Memory B cell (primary cell): ENCODE data around the gene CEP162.
"Not testable (repeated sequence)": the region's sequence is repeated elsewhere in the genome, so short reads cannot be mapped to it uniquely, and the experiment has no call there.

Experiments used
- ATAC-seq: fragments of 150-1000 bp; cut with Tn5 transposase; 2 replicates; pipeline ENCODE4 v1.10.0; 2021; ENCODE audit warnings: low read depth, mild to moderate bottlenecking, moderate library complexity
- DNase-seq, 2 donors: peaks; one replicate each; pipeline ENCODE4 v3.0.0; 2022; ENCODE audit warnings: low spot score in 2 of 2
- H3K27ac Mint-ChIP-seq: one replicate; pipeline ENCODE4 v1.8.0; 2022; ENCODE audit warnings: mild to moderate bottlenecking, moderate library complexity, mixed read lengths
- H3K27me3 Mint-ChIP-seq: one replicate; pipeline ENCODE4 v1.8.0; 2022; ENCODE audit warnings: mixed read lengths
- H3K36me3 Mint-ChIP-seq: one replicate; pipeline ENCODE4 v1.8.0; 2022; ENCODE audit warnings: mild to moderate bottlenecking, mixed read lengths
- H3K4me1 Mint-ChIP-seq: one replicate; pipeline ENCODE4 v1.8.0; 2022; ENCODE audit warnings: mixed read lengths
- H3K4me3 Mint-ChIP-seq: one replicate; pipeline ENCODE4 v1.8.0; 2022; ENCODE audit warnings: mild to moderate bottlenecking, moderate library complexity, mixed read lengths
- H3K9me3 Mint-ChIP-seq: one replicate; pipeline ENCODE4 v1.8.0; 2022; ENCODE audit warnings: mixed read lengths

The CEP162 gene

GRCh38 chr6:84255641-84256040, 28.2 kb upstream of the CEP162 start:
- ATAC-seq (no peak), DNase-seq (no peak)
- H3K27me3 Mint-ChIP-seq: peaks cover 6% of the 10 kb centered on the region
- H3K36me3 Mint-ChIP-seq: no peaks in the 10 kb centered on the region
- H3K4me3 Mint-ChIP-seq: no peak overlapping the region
- H3K9me3 Mint-ChIP-seq: no peaks in the 10 kb centered on the region
- no peak overlapping the region for H3K27ac Mint-ChIP-seq
- no peaks in the 10 kb centered on the region for H3K4me1 Mint-ChIP-seq

DNA sequence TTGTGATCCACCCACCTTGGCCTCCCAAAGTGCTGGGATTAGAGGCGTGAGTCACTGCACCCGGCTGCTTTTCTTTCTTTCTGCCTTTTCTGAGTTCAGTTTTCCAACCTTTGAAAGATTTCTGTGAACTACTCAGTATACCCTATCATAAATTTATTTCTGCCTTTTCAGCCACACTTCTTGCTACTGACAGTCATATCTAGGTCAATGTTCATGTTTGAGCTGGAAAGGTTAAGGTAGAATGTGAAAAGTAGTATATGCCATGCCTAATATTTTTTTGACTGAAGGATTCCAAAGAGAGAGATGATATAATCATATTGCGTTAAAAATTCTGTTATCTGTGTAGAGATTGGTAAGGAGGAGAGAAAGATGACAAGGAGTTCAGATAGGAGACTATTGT, 25.9 kb upstream of the CEP162 start:
- Mint-ChIP-seq H3K9me3 (no peaks in the 10 kb centered on the region), H3K36me3 (no peaks in the 10 kb centered on the region), H3K4me3 (no peak overlapping the region), H3K4me1 (peaks cover 2% of the 10 kb centered on the region), H3K27me3 (peaks cover 6% of the 10 kb centered on the region), H3K27ac (no peak overlapping the region)
- DNase-seq: no peak
- ATAC-seq: no peak

- peaks cover 2% of the 10 kb centered on the region for H3K4me1 Mint-ChIP-seq
- H3K36me3 Mint-ChIP-seq: no peaks in the 10 kb centered on the region
- no peak overlapping the region for H3K4me3 Mint-ChIP-seq
Measured at GRCh38 chr6:84251891-84252539, 24.6 kb upstream of the CEP162 start.

GRCh38 chr6:84249724-84250123, 22.3 kb upstream of the CEP162 start:
- Mint-ChIP-seq H3K36me3 (no peaks in the 10 kb centered on the region), H3K9me3 (no peaks in the 10 kb centered on the region), H3K4me1 (peaks cover 2% of the 10 kb centered on the region), H3K27me3 (peaks cover 6% of the 10 kb centered on the region), H3K4me3 (no peak overlapping the region), H3K27ac (no peak overlapping the region)
- no peak for ATAC-seq
- DNase-seq: no peak

More at GRCh38 chr6:84251891-84252539, 24.6 kb upstream of the CEP162 start:
- no peak for DNase-seq
- no peak for ATAC-seq
- Mint-ChIP-seq H3K27ac (no peak overlapping the region), H3K27me3 (peaks cover 6% of the 10 kb centered on the region), H3K9me3 (no peaks in the 10 kb centered on the region)

DNA sequence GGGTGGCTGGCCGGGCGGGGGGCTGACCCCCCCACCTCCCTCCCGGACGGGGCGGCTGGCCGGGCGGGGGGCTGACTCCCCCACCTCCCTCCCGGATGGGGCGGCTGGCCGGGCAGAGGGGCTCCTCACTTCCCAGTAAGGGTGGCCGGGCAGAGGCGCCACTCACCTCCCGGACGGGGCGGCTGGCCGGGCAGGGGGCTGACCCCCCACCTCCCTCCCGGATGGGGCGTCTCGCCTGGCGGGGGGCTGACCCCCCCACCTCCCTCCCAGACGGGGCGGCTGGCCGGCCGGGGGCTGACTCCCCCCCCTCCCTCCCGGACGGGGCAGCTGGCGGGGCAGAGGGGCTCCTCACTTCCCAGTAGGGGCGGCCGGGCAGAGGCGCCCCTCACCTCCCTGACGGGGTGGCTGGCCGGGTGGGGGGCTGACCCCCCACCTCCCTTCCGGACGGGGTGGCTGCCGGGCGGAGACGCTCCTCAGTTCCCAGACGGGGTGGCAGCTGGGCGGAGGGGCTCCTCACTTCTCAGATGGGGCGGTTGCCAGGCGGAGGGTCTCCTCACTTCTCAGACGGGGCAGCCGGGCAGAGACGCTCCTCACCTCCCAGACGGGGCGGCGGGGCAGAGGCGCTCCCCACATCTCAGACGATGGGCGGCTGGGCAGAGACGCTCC, 17.1 kb upstream of the CEP162 start:
- H3K27me3 Mint-ChIP-seq, ATAC-seq, H3K4me3 Mint-ChIP-seq, DNase-seq, H3K36me3 Mint-ChIP-seq, H3K9me3 Mint-ChIP-seq, H3K4me1 Mint-ChIP-seq, H3K27ac Mint-ChIP-seq: not testable (repeated sequence)

- DNase-seq: no peak
- Mint-ChIP-seq H3K27me3 (peaks cover 2% of the 10 kb centered on the region), H3K4me1 (no peaks in the 10 kb centered on the region)
Measured at GRCh38 chr6:84243240-84243639, 15.8 kb upstream of the CEP162 start.

DNA sequence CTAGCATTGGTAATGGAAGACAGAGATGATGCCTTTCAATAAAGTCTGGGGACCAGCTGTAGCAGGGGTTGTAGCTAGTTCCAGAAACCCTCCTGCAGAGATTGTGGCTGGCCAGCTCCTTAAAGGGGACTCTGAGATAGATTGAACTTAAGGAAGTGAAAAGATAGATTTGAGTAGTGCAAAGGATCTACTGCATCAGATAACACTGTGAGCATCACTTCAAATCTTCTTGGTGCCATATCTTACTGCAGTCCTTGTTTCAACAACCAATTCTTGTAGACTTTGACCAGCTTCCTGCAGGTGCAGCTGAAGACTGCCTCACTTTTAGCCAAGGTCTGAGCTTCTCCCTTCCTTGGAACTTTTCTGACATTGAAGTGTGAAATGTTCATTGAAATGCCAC, 14.8 kb upstream of the CEP162 start:
- Mint-ChIP-seq H3K27me3 (peaks cover 4% of the 10 kb centered on the region), H3K9me3 (no peaks in the 10 kb centered on the region), H3K27ac (no peak overlapping the region), H3K36me3 (no peaks in the 10 kb centered on the region), H3K4me1 (no peaks in the 10 kb centered on the region), H3K4me3 (no peak overlapping the region)
- no peak for DNase-seq
- no peak for ATAC-seq

More at GRCh38 chr6:84243240-84243639, 15.8 kb upstream of the CEP162 start:
- Mint-ChIP-seq H3K4me3 (no peak overlapping the region), H3K27ac (no peak overlapping the region), H3K9me3 (no peaks in the 10 kb centered on the region), H3K36me3 (no peaks in the 10 kb centered on the region)
- ATAC-seq: no peak

GRCh38 chr6:84228198-84228543, 728 bp upstream of the CEP162 start:
- H3K36me3 Mint-ChIP-seq: peaks cover 1% of the 10 kb centered on the region
- H3K4me1 Mint-ChIP-seq: peaks cover 11% of the 10 kb centered on the region
- ATAC-seq: no peak

DNA sequence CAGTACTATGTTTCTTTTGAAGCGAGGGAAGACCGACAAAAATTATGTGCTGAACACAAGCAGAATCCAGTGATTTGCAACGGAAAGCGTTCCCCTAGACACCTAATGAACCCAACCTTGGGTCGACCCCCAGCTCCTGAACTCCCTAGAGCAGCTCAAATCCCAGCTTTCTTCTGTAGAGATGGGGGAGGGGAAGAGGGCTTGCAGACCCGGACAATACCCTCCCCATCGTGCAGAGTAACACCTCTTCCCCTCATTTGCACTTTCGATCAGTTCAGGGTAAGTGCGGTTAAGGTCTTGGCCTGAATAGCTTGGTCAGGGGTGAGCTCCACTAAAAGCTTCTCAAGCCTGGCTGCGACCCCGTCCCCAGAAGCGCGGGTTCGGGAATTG, 404 bp downstream of the CEP162 start:
- ATAC-seq (no peak), DNase-seq (no peak)
- Mint-ChIP-seq H3K36me3 (peaks cover 1% of the 10 kb centered on the region), H3K4me1 (peaks cover 11% of the 10 kb centered on the region), H3K9me3 (no peaks in the 10 kb centered on the region), H3K27me3 (peaks cover 3% of the 10 kb centered on the region), H3K4me3 (peak overlapping the region; percentile 97), H3K27ac (peak overlapping the region; percentile 93)

More at GRCh38 chr6:84228198-84228543, 728 bp upstream of the CEP162 start:
- no peaks in the 10 kb centered on the region for H3K9me3 Mint-ChIP-seq
- DNase-seq: no peak
- H3K4me3 Mint-ChIP-seq: peak overlapping the region; percentile 97
- H3K27ac Mint-ChIP-seq: peak overlapping the region; percentile 93
- peaks cover 6% of the 10 kb centered on the region for H3K27me3 Mint-ChIP-seq

DNA sequence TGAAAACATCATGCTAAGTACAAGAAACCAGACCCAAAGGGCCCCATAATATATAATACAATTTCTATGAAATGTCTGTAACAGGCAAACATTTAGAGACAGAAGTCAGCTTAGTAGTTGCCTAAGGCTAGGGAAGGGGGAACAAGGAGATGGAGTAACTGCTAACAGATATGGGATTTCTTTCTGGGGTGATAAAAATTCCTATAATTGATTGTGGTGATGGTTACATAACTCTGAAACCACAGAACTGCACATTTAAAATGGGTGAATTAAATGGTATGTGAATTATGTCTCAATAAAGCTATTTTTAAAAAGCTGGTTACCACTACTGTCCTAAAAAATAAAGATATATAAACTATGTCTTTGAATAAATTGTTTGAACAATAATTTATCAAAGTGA, 3.2 kb downstream of the CEP162 start:
- H3K36me3 Mint-ChIP-seq: peaks cover 3% of the 10 kb centered on the region
- H3K4me1 Mint-ChIP-seq: peaks cover 11% of the 10 kb centered on the region
- ATAC-seq (no peak), DNase-seq (no peak)
- H3K27ac Mint-ChIP-seq: no peak overlapping the region
- H3K4me3 Mint-ChIP-seq: no peak overlapping the region
- H3K27me3 Mint-ChIP-seq: no peaks in the 10 kb centered on the region
- no peaks in the 10 kb centered on the region for H3K9me3 Mint-ChIP-seq

DNA sequence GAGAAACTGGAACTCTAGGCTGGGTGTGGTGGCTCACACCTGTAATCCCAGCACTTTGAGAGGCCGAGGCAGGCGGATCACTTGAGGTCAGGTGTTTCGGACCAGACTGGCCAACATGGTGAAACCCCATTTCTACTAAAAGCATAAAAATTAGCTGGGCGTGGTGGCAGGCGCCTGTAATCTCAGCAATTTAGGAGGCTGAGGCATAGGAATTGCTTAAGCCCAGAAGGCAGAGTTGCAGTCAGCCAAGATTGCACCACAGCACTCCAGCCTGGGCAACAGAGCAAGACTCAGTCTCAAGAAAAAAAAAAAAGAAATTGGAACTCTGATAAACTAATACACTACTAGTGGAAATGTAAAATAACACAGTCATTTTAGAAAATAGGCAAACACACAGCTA, 3.8 kb downstream of the CEP162 start:
- H3K4me1 Mint-ChIP-seq, H3K27ac Mint-ChIP-seq, DNase-seq, ATAC-seq, H3K36me3 Mint-ChIP-seq, H3K4me3 Mint-ChIP-seq, H3K9me3 Mint-ChIP-seq, H3K27me3 Mint-ChIP-seq: not testable (repeated sequence)

- DNase-seq (no peak), ATAC-seq (no peak)
- Mint-ChIP-seq H3K27me3 (no peaks in the 10 kb centered on the region), H3K36me3 (peaks cover 3% of the 10 kb centered on the region), H3K9me3 (no peaks in the 10 kb centered on the region), H3K27ac (no peak overlapping the region), H3K4me1 (peaks cover 7% of the 10 kb centered on the region), H3K4me3 (no peak overlapping the region)
Measured at GRCh38 chr6:84222426-84222825, 5.0 kb downstream of the CEP162 start.

- Mint-ChIP-seq H3K9me3 (no peaks in the 10 kb centered on the region), H3K27ac (no peak overlapping the region), H3K36me3 (peaks cover 6% of the 10 kb centered on the region), H3K27me3 (no peaks in the 10 kb centered on the region), H3K4me3 (no peak overlapping the region), H3K4me1 (peaks cover 10% of the 10 kb centered on the region)
- no peak for ATAC-seq
- no peak for DNase-seq
Measured at GRCh38 chr6:84220809-84221409, 6.5 kb downstream of the CEP162 start.

DNA sequence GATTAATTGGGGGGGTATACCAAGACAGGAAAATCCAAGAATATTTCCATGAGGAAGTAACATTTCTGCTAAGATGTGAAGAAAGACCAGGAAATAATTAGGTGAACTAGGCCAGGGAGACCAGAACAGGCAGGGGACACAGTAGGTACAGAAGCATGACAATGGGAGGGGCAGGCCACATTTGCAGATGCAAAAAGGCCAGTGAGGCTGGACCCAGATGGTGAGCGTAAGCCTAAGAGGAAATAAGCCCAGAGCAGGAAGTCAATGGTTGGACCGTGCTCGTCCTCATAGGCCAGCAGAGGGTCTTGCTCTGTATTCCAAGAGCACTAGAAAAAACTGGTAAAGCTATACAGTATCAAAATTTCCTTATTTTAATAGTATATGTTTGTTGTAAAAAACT, 9.4 kb downstream of the CEP162 start:
- Mint-ChIP-seq H3K27ac (no peak overlapping the region), H3K4me3 (no peak overlapping the region), H3K9me3 (no peaks in the 10 kb centered on the region)

More for the DNA sequence above, 9.4 kb downstream of the CEP162 start:
- Mint-ChIP-seq H3K4me1 (peaks cover 4% of the 10 kb centered on the region), H3K36me3 (peaks cover 5% of the 10 kb centered on the region), H3K27me3 (no peaks in the 10 kb centered on the region)
- no peak for ATAC-seq
- no peak for DNase-seq
